Measurements from ENCODE around the gene R3HCC1L. TPM values are rescaled to one million over a fixed set of nuclear protein-coding genes. Genes with fewer than 3 reads are reported as not detected.

R3HCC1L gene
- total and polyA plus RNA-seq, 10 of the 15 experiments (the other 5 are each of a cell fraction or from before 2014, with no cell fraction given), result 11.3 to 20.3 (median 15.3) TPM

DNA sequence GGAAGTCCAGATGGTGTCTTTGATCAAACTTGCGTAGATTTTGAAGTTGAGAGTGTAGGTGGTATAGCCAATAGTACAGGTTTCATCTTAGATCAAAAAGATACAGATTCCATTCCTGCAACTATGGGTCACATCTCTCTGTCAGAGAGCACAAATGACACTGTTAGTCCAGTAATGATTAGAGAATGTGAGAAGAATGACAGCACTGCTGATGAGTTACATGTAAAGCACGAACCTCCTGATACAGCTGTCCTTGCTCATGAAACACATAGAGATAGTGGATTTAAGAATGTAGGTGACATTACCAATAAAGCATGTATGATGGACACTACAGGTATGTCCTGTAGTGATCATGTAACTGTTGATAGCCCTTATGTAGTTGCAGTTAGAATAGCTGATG is 74.5 kb downstream of the R3HCC1L start:
- POLR2A ChIA-PET, result no interaction called here

More for the DNA sequence above, 74.5 kb downstream of the R3HCC1L start:
- SMC1A ChIA-PET (ENCODE audit: uncharacterized antibody, unreplicated experiment), result interaction anchor here (0.9 kb wide), 1 partner anchor 41 kb away, joined by 3 read pairs; no protein-coding TSS in a partner anchor
- Histone ChIP-seq H3K4me2 (ENCODE audit: control insufficient read depth, insufficient read depth) (no peak overlapping the region), H3K79me2 (ENCODE audit: control insufficient read depth, insufficient read depth, low read length) (no peaks in the 10 kb centered on the region; the same call in 1 of the 2 replicates), H4K20me1 (ENCODE audit: control insufficient read depth, insufficient read depth) (no peaks in the 10 kb centered on the region), H3K9me3 (replicated peaks; ENCODE audit: control insufficient read depth, insufficient read depth, low read length) (no peaks in the 10 kb centered on the region), H3K9ac (ENCODE audit: control insufficient read depth, insufficient read depth, low read length) (no peak overlapping the region), H3K4me1 (ENCODE audit: control insufficient read depth, insufficient read depth, low read length) (no peaks in the 10 kb centered on the region), H2AFZ (ENCODE audit: control insufficient read depth, low read depth, low read length) (no peak overlapping the region), H3K4me3 (no peak overlapping the region), H3K36me3 (ENCODE audit: control insufficient read depth in 2 of 2, insufficient read depth in 2 of 2, low read length in 1 of 2) (peaks cover 0 to 17% of the 10 kb centered on the region in 2 experiments; a peak in 2 of 4 replicates), H3K27me3 (replicated peaks in 1 of 2; ENCODE audit: control insufficient read depth in 2 of 2, insufficient read depth in 2 of 2, low read length in 1 of 2) (no peaks in the 10 kb centered on the region), H3K27ac (ENCODE audit: control insufficient read depth, insufficient read depth) (no peak overlapping the region)
- no TSS peak for BruUV-seq (replicated peaks)
- in situ Hi-C loops (cut with MboI), result no loop called here
- RAD21 ChIA-PET (ENCODE audit: unreplicated experiment), result no interaction called here
- intact Hi-C loops (cut with micrococcal nuclease; ENCODE audit: unreplicated experiment), result no loop called here
- TF ChIP-seq JUND (IDR thresholded peaks at IDR 0.05; ENCODE audit: low read depth, low read length) (no peak), WRNIP1 (IDR thresholded peaks at IDR 0.05; ENCODE audit: borderline replicate concordance, low read depth, low read length) (no peak), NFYA (IDR thresholded peaks at IDR 0.05; ENCODE audit: borderline replicate concordance, low read depth, low read length) (no peak), ATF3 (IDR thresholded peaks at IDR 0.05; ENCODE audit: borderline replicate concordance, extremely low read depth, low read depth, low read length) (no peak), RELA (IDR thresholded peaks at IDR 0.05; ENCODE audit: borderline replicate concordance, partially characterized antibody) (no peak), SMAD5 (IDR thresholded peaks at IDR 0.05; ENCODE audit: low read depth) (no peak), CREB1 (IDR thresholded peaks at IDR 0.05; ENCODE audit: low read depth) (no peak), MEF2B (IDR thresholded peaks at IDR 0.05; ENCODE audit: partially characterized antibody, poor library complexity, severe bottlenecking) (no peak), IKZF2 (IDR thresholded peaks at IDR 0.05) (no peak), CHD2 (IDR thresholded peaks at IDR 0.05; ENCODE audit: borderline replicate concordance, low read depth, low read length) (no peak), YY1 (IDR thresholded peaks at IDR 0.05; ENCODE audit: low read depth, low read length) (no peak), MXI1 (IDR thresholded peaks at IDR 0.05; ENCODE audit: low read depth, low read length) (no peak), PKNOX1 (IDR thresholded peaks at IDR 0.05) (no peak), SMARCA5 (IDR thresholded peaks at IDR 0.05) (no peak)
- TF ChIP-seq, protein P1, sequence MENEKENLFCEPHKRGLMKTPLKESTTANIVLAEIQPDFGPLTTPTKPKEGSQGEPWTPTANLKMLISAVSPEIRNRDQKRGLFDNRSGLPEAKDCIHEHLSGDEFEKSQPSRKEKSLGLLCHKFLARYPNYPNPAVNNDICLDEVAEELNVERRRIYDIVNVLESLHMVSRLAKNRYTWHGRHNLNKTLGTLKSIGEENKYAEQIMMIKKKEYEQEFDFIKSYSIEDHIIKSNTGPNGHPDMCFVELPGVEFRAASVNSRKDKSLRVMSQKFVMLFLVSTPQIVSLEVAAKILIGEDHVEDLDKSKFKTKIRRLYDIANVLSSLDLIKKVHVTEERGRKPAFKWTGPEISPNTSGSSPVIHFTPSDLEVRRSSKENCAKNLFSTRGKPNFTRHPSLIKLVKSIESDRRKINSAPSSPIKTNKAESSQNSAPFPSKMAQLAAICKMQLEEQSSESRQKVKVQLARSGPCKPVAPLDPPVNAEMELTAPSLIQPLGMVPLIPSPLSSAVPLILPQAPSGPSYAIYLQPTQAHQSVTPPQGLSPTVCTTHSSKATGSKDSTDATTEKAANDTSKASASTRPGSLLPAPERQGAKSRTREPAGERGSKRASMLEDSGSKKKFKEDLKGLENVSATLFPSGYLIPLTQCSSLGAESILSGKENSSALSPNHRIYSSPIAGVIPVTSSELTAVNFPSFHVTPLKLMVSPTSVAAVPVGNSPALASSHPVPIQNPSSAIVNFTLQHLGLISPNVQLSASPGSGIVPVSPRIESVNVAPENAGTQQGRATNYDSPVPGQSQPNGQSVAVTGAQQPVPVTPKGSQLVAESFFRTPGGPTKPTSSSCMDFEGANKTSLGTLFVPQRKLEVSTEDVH (IDR thresholded peaks at IDR 0.05; ENCODE audit: low read depth, partially characterized antibody), result no peak
- 72% methylated on average over 2 of the region's 2 CpGs for WGBS (ENCODE audit: insufficient coverage, insufficient replicate concordance, low lambda C conversion rate, missing lambda C conversion rate)
- DNase-seq (ENCODE audit: low read depth, low spot score) (no peak), FAIRE-seq (no peak), ATAC-seq (no peak)
- CTCF ChIA-PET, result no interaction called here
